Epidermal melanocyte (primary cell): Measurements from ENCODE around the gene PLOD2.
"Not testable (repeated sequence)": the region's sequence is repeated elsewhere in the genome, so short reads cannot be mapped to it uniquely, and the experiment has no call there.

Source experiments
- DNase-seq: peaks from one replicate; pipeline ENCODE4 v3.0.0; 2011; ENCODE audit warnings: low spot score; ENCODE audit not compliant: insufficient read length

Gene PLOD2

DNA sequence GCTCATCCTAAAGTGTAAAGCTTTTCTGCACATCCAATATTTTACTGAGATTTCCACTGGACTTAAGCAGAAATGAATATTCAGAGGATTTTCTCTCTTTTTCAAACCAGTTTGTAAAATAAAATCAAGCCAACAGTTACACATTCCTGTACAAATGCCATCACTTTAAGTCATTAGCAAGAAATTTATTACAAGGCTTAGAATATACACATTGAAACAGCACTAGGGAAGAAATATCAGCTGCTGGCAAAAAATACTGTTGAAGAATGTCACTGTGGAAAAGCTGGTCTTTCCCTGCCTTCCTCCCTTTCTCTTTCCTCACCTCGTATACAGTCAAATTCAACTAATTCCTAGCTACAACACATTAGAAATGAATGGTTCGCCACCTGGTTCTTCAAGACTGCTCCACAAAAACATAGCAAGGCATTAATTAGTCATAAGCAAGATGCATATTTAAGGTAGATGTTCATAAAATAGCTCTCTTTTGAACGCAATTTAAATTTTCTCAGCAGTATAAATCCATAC lies 21.3 kb downstream of the PLOD2 start:
- DNase-seq: no peak

DNA sequence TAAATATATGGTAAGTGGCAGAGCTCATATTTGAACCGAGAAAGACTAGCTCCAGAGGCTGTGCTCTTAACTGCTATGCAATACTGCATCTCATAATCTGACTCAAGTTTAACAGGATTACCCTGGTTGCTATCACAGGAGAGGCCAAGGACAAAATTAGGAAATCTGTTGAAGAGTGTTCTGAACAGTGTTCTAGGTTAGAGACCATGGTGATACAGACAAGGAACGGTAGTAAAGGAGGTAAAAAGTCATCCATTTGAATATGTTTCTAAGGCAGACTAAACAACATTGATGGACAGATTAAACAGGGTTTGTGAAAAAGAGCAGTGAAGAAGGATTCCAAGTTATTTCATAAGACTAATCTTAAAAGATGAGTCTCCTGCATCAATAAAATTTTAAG lies 22.1 kb downstream of the PLOD2 start:
- no peak for DNase-seq

DNA sequence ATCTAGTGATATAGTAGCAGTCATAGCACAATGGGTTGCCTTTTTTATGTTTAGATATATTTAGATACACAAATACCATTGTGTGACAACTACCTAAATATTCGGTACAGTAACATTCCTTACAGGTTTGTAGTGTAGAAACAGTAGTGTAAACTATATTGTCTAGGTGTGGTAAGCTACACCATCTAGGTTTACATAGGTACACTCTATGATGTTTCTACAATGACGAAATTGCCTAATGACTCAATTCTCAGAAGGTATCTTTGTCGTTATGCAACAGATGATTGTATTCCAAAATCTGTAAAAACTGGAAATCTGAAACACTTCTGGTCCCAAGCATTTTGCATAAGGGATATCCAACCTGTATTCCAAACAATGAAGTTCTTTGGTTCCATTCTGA lies 24.3 kb downstream of the PLOD2 start:
- no peak for DNase-seq

GRCh38 chr3:146134348-146135117 lies 26.5 kb downstream of the PLOD2 start:
- DNase-seq: no peak

- DNase-seq: no peak
Observed at GRCh38 chr3:146133441-146133840, 27.5 kb downstream of the PLOD2 start.

- DNase-seq: no peak
Observed at GRCh38 chr3:146131616-146132410, 29.2 kb downstream of the PLOD2 start.

DNA sequence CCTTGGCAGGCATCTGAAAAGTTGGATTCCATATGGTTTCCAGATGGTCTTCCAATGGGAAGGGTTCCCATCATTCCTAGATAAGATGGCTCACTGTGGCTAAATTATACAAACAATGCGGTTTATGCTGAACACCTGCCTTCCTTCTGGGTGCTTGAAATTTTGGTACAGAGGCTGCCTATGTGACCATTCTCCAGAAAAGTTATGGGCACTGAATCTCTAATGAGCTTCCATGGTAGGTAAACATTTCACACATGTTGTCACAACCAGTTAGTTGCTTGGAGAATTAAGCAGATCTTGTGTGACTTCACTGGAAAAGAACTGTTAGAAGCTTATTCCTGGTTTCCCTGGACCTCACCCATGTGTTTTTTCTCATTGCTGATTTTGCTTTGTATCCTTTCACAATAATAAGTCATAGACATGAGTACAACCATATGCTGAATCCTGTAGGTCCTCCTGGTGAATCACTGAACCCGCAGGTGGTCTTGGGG lies 30.1 kb downstream of the PLOD2 start:
- DNase-seq: no peak

GRCh38 chr3:146129750-146130149 lies 31.2 kb downstream of the PLOD2 start:
- no peak for DNase-seq

DNA sequence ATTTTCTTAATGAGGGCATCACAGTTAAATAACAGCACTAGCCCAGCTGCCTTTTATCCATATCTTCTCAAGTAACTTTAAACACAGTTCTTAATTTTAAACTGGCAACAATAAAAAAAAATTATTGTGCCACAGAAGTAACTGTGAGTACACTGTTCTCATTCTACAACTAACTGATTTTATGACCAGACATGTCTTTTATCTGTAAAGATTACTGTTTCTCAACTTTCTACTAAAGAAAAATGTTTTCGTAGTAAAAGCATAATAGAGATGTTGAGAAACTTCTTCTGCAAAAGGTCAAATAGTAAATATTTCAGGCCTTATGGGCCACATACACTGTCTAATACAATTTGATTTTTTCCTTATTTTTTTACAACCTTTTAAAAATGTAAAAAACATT lies 32.0 kb downstream of the PLOD2 start:
- no peak for DNase-seq

GRCh38 chr3:146128179-146128578 lies 32.8 kb downstream of the PLOD2 start:
- DNase-seq: no peak

DNA sequence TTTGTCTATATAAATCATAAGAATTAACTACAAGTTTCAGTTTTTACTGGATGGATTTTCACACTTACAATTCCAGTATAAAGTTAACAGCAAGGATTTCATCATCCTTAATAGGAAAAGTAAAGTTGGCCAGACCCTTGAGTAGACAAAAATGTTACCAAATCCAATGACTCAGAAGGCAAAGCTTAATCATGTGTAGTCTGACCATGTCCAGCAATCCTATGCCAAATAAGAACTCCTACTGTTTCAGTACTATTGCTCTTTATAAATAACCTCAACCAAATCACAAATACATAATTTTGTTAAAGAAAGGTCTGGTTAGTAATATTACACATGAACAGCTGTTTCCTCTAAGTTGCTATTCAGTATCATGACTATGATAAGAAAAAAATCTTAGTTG lies 35.0 kb downstream of the PLOD2 start:
- DNase-seq: no peak

- no peak for DNase-seq
Observed at GRCh38 chr3:146124126-146124801, 36.7 kb downstream of the PLOD2 start.

DNA sequence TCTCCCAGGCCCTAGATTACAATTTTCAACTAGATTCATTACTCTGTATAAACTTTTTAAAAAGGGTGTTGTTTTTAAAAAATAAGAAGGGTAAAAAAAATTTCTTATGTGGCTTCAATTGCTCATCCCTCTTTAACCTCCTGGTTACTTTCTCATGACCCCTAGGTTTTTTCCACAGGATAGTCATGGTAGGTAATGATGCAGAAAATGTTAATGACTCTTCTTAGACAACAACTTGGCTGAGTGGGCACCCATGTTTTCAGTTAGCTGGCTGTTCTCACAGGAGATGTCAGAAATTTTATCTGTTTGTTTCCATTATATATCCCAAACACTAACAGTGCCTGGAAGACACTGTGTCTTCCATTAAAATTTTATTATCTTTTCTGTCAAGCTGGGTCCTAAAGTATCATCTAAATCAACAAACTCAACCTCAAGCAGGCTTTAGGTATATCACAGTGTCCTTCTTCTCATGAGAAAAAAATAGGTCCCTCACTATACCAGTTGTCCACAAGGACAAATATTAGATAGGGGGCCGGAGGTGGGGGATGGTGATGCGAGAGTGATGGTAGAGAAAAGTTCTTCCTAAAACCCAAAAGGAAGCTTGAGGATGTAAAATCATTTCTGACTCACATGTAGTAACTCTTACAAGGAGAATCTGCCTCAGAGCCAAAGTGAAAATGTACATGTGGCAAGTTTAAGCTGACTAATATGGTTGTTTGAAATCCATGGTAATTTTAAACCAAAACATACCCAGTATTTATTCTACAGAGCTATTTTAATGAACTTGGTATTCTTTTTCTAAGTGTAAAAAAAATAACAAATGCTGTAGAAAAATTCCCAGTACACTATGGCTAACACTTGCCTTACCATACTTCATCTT lies 43.3 kb downstream of the PLOD2 start:
- no peak for DNase-seq

- DNase-seq: no peak
Observed at GRCh38 chr3:146115619-146116018, 45.4 kb downstream of the PLOD2 start.

- not testable (repeated sequence) for DNase-seq
Observed at GRCh38 chr3:146113804-146114203, 47.2 kb downstream of the PLOD2 start.

DNA sequence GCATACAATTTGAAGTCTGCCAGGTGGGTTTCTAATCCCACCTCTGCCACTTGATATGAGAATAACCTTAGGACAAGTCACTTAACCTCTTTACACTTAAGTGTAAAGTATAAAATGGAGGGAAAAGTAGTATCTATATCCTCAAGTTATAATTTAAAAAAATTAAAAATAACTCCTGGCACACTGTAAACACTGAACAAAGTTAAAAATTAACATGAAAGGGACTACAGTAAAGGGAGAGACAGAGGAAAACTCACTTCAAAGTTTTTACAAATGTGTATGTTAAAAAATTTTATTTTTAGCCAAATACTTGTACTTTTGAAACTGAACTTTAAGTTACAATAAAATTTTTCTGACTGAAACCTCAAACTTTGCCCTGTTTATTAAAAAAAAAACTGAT lies 49.6 kb downstream of the PLOD2 start:
- no peak for DNase-seq

DNA sequence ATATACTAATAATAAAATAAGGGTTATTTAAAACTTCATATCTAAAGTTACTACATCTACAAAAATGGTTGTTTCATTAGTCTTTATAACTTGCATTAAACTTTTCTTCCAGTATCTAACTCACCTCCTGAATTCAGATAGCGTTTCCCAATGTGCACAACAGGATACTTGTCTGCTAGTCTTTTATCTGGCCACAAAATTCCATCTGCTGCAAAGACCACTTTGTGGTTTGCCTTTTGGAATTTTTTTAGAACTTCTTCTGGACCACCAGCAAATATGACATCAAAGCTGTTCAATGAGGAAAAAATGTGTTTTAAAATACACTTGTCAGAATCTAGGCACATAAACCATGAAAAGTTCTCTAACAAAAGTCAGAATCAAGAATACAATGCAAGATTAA lies 50.8 kb downstream of the PLOD2 start:
- no peak for DNase-seq

GRCh38 chr3:146106986-146107385 lies 54.0 kb downstream of the PLOD2 start:
- no peak for DNase-seq

DNA sequence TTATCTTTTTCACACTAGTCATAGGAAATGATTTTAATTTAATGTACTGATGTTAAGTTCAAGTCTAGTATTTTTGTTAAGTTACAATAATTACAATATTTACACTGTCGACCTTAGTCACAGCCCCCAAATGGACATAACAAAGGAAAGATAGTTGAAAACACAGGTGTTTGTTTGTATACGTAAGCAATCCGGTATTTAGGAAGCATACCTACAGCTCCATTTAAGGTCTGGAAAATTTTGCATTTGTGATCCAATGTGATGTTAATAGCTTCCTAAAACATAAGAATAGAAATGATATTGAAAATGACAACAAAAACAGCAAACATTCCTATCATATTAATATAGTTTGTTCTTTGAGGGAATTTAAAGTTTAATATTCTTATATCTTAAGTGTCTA lies 56.9 kb downstream of the PLOD2 start:
- DNase-seq: no peak

GRCh38 chr3:146102885-146103284 lies 58.1 kb downstream of the PLOD2 start:
- DNase-seq: no peak

GRCh38 chr3:146101538-146101937 lies 59.4 kb downstream of the PLOD2 start:
- DNase-seq: no peak
